ENCODE measurements around the gene SPATA21.

SPATA21 gene

DNA sequence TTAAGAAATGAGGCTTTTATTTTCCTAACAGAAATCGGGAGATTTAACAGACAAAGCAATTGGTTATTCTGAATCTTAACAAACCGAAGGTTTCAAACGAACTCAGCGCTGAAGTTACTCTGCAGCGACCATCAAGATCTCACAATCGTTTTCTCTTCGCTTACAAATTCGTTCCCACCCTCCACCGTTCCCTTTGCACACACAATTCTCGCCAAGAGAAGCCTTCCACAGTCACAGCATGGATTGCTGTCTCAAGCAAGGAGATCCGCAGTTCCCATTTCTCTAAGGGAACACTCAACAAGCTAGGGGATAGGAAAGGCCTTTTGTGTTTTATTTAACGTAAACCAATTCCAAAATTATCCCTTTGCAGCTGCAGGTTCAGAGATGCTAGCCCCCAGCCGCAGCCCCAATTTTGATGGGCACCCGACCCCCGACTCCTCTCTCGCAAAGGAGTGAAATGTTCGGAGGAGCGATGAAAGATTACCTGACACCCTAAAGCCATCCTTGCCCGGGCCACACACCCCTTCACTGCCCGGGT, 85.7 kb downstream of the SPATA21 start:
- in situ Hi-C loops (cut with MboI; ENCODE audit: low pct_unique_long_range_greater_than_20kb, low sequenced_read_pairs, unreplicated experiment) = no loop called here
- TF ChIP-seq CTCF (IDR thresholded peaks at IDR 0.05; ENCODE audit: extremely low read depth, insufficient read depth, missing control alignments) = no peak
- no peak for DNase-seq (ENCODE audit: low spot score)

- no peak for DNase-seq (ENCODE audit: low spot score)
- no peak for TF ChIP-seq CTCF (IDR thresholded peaks at IDR 0.05; ENCODE audit: extremely low read depth, insufficient read depth, missing control alignments)
- in situ Hi-C loops (cut with MboI; ENCODE audit: low pct_unique_long_range_greater_than_20kb, low sequenced_read_pairs, unreplicated experiment) = no loop called here
Observed at GRCh38 chr1:16349847-16350406, 87.3 kb downstream of the SPATA21 start.
